Neural crest cell (in vitro differentiated cells): ENCODE data around the gene ENTPD5. TPM values are rescaled to one million over a fixed set of nuclear protein-coding genes. Genes with fewer than 3 reads are reported as not detected.
"Not testable (repeated sequence)": the region's sequence is repeated elsewhere in the genome, so short reads cannot be mapped to it uniquely, and the experiment has no call there.

Experiments used
- DNase-seq: peaks from one replicate; pipeline ENCODE4 v3.0.0; 2021; ENCODE audit warnings: low read depth, mixed read lengths, low spot score
- H3K27ac Mint-ChIP-seq: one replicate; pipeline ENCODE4 v1.8.0; 2021; ENCODE audit warnings: mild to moderate bottlenecking, mixed read lengths; ENCODE audit not compliant: unreplicated experiment
- H3K27me3 Mint-ChIP-seq: 2 replicates; pipeline ENCODE4 v1.8.0; 2021; ENCODE audit warnings: low read depth, mild to moderate bottlenecking, mixed read lengths
- H3K36me3 Mint-ChIP-seq: 2 replicates; pipeline ENCODE4 v1.8.0; 2021; ENCODE audit warnings: low read depth, mild to moderate bottlenecking, mixed read lengths
- H3K4me1 Mint-ChIP-seq: 2 replicates; pipeline ENCODE4 v1.8.0; 2021; ENCODE audit warnings: mixed read lengths
- H3K4me3 Mint-ChIP-seq: one replicate; pipeline ENCODE4 v1.8.0; 2021; ENCODE audit warnings: mild to moderate bottlenecking, mixed read lengths
- H3K9me3 Mint-ChIP-seq: 2 replicates; pipeline ENCODE4 v1.8.0; 2021; ENCODE audit warnings: mixed read lengths
- total RNA-seq: library from RNA; stranded (reverse); gene quantifications from 2 replicates; pipeline ENCODE4 v1.2.1, GENCODE V29; 2021
- TF ChIP-seq, protein P1 (sequence below): fragments of 200-600 bp; sonication (generic); conservative IDR thresholded peaks from 2 replicates; pipeline ENCODE4 v1.5.0; 2021; ENCODE audit warnings: antibody characterized with exemption, mild to moderate bottlenecking

The ENTPD5 gene
- total RNA-seq, 1 donor from 2014 or later, result 9.5 TPM

DNA sequence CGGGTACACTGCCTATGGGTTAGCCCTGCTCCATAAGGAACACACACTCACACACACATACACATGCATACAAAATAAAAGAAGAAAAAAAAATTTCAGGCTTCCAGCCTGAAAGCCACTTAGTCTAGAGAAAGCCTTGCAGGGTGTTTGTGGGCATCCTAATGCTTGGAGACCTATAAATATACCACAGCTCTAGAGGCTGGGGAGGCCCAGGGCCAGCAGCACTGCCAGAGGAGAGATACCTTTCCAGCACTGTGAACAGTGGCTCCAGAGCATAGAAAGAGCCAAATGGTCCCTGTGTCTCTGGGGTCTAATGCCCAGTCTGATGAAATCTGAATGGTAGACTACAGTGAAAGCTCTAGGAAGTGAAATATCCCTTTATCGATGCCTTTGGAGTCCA, 82.1 kb downstream of the ENTPD5 start:
- Mint-ChIP-seq H3K36me3 (peaks cover 6% of the 10 kb centered on the region), H3K27me3 (no peaks in the 10 kb centered on the region), H3K4me1 (no peaks in the 10 kb centered on the region), H3K4me3 (no peak overlapping the region), H3K9me3 (no peaks in the 10 kb centered on the region), H3K27ac (no peak overlapping the region)
- TF ChIP-seq, protein P1, sequence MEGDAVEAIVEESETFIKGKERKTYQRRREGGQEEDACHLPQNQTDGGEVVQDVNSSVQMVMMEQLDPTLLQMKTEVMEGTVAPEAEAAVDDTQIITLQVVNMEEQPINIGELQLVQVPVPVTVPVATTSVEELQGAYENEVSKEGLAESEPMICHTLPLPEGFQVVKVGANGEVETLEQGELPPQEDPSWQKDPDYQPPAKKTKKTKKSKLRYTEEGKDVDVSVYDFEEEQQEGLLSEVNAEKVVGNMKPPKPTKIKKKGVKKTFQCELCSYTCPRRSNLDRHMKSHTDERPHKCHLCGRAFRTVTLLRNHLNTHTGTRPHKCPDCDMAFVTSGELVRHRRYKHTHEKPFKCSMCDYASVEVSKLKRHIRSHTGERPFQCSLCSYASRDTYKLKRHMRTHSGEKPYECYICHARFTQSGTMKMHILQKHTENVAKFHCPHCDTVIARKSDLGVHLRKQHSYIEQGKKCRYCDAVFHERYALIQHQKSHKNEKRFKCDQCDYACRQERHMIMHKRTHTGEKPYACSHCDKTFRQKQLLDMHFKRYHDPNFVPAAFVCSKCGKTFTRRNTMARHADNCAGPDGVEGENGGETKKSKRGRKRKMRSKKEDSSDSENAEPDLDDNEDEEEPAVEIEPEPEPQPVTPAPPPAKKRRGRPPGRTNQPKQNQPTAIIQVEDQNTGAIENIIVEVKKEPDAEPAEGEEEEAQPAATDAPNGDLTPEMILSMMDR, result no peak
- DNase-seq, result no peak

DNA sequence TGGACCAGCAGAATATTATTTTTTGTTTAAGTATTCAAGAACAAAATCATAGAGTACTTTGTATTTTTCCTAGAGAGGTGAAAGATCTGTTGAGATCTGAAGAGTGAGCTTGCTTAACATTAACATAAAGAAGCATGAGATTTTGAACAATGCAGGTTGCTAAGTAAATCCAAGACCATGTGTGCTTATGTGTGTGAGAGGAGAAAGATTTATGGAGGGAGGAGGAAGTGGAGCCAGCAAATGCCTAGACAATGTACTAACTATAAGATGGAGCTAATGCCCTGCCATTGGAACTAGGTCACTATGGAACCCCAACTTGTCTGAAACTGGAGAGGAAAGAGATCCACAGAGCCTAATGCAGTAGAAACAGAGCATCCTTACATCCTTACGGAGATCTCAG, 82.5 kb downstream of the ENTPD5 start:
- DNase-seq, result no peak
- Mint-ChIP-seq H3K27ac (no peak overlapping the region), H3K9me3 (no peaks in the 10 kb centered on the region), H3K36me3 (peaks cover 6% of the 10 kb centered on the region), H3K4me3 (no peak overlapping the region), H3K4me1 (no peaks in the 10 kb centered on the region), H3K27me3 (no peaks in the 10 kb centered on the region)
- TF ChIP-seq, protein P1, result no peak

DNA sequence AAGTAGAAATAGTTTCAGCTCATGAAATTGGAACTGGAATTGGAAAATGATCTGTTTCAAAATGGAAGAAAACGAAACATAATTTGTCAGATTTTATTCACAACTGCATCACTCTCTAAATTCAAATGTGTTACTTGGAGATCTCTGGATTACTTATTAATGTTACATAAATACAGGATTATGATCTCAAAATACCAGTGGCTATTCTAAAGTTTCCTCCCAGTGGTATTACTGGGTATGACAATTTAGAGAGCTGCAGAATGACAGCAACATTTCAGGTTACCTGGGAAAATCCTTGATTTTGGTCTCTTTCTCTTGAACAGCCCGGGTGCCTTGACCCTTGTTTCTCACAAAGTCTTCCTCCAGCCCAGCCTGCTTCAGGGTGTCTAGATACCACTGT, 83.4 kb downstream of the ENTPD5 start:
- TF ChIP-seq, protein P1, result peak; percentile 57
- Mint-ChIP-seq H3K4me1 (no peaks in the 10 kb centered on the region), H3K27ac (no peak overlapping the region), H3K27me3 (no peaks in the 10 kb centered on the region), H3K36me3 (peaks cover 6% of the 10 kb centered on the region), H3K9me3 (no peaks in the 10 kb centered on the region), H3K4me3 (no peak overlapping the region)
- DNase-seq, result no peak

DNA sequence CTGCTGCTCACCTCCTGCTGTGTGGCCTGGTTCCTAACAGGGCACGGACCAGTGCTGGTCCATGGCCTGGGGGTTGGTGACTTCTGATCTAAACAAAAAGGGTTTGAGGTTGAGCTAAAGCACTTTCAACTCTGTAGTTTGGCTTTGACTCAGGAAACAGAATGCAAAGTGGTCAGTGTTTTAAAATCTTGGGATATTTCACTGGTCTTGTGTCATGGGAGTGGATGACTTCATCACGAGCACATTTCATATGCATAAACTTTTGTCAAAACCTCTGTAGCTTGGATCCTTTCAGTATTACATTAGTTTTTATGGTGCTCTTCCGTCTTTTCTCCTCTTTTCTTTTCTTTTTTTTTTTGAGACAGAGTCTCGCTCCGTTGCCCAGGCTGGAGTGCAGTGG, 94.8 kb downstream of the ENTPD5 start:
- no peak overlapping the region for H3K4me3 Mint-ChIP-seq
- no peak for DNase-seq
- peak overlapping the region; percentile 44 for H3K27ac Mint-ChIP-seq
- H3K9me3 Mint-ChIP-seq, result no peaks in the 10 kb centered on the region
- TF ChIP-seq, protein P1, result no peak
- no peaks in the 10 kb centered on the region for H3K27me3 Mint-ChIP-seq
- H3K36me3 Mint-ChIP-seq, result peaks cover 19% of the 10 kb centered on the region
- H3K4me1 Mint-ChIP-seq, result no peaks in the 10 kb centered on the region

DNA sequence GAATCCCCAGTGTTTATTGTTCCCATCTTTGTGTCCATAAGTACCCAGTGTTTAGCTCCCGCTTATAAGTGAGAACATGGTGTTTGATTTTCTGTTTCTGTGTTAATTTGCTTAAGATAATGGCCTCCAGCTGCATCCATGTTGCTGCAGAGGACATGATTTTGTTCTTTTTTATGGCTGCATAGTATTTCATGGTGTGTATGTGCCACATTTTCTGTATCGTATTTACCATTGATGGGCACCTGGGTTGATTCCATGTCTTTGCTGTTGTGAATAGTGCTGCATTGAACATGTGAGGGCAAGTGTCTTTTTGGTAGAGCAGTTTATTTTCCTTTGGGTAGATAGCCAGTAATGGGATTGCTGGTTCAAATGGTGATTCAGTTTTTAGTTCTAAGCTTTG, 99.6 kb downstream of the ENTPD5 start:
- not testable (repeated sequence) for H3K4me3 Mint-ChIP-seq, H3K4me1 Mint-ChIP-seq, DNase-seq, H3K27ac Mint-ChIP-seq, H3K36me3 Mint-ChIP-seq, H3K9me3 Mint-ChIP-seq, H3K27me3 Mint-ChIP-seq

DNA sequence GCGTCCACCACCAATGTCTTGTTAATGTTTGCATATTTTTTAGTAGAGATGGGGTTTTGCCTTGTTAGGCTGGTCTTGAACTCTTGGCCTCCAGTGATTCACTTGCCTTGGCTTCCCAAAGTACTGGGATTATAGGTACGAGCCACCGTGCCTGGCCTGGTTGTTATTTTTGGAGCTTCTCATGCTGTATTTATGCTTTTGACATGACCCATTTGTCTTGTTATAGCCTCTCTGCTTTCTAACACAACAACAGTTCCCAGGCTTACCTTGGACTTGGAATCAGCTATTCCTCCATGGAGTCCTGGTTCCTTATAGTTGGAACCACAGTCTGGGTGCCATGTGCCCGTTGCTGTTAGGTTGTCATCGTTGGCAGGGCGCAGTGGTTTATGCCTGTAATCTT, 102.8 kb downstream of the ENTPD5 start:
- Mint-ChIP-seq H3K27me3 (no peaks in the 10 kb centered on the region), H3K4me1 (no peaks in the 10 kb centered on the region), H3K36me3 (peaks cover 15% of the 10 kb centered on the region), H3K9me3 (no peaks in the 10 kb centered on the region), H3K4me3 (no peak overlapping the region), H3K27ac (no peak overlapping the region)
- TF ChIP-seq, protein P1, result no peak
- no peak for DNase-seq
